Ectodermal cell (in vitro differentiated cells): ENCODE measurements around the gene JMJD1C.

Experiments used
- H3K27ac ChIP-seq: 2 replicates; pipeline ENCODE4 v1.7.0; 2013; ENCODE audit warnings: mild to moderate bottlenecking, low read depth, low read length; ENCODE audit not compliant: insufficient read depth, poor library complexity, severe bottlenecking
- H3K27me3 ChIP-seq: 2 replicates; pipeline ENCODE4 v1.7.0; 2013; ENCODE audit warnings: mild to moderate bottlenecking, low read length; ENCODE audit not compliant: insufficient read depth, control insufficient read depth, poor library complexity, severe bottlenecking
- H3K36me3 ChIP-seq: one replicate; pipeline ENCODE4 v1.7.0; 2013; ENCODE audit warnings: low read length; ENCODE audit not compliant: control insufficient read depth, insufficient read depth
- H3K4me1 ChIP-seq: one replicate; pipeline ENCODE4 v1.7.0; 2013; ENCODE audit warnings: low read length; ENCODE audit not compliant: control insufficient read depth, insufficient read depth
- H3K4me3 ChIP-seq: 2 replicates; pipeline ENCODE4 v1.7.0; 2013; ENCODE audit warnings: low read depth, low read length, control low read depth; ENCODE audit not compliant: insufficient read depth
- H3K9me3 ChIP-seq: 2 replicates; pipeline ENCODE4 v1.7.0; 2013; ENCODE audit warnings: mild to moderate bottlenecking, low read length, moderate library complexity; ENCODE audit not compliant: control insufficient read depth
- WGBS, 2 experiments: methylation state at CpG; one replicate each; pipeline ENCODE4 v1.1.7; 2013; ENCODE audit warnings: missing lambda C conversion rate in 2 of 2; 5-methylcytosine and 5-hydroxymethylcytosine counted together

Gene JMJD1C

DNA sequence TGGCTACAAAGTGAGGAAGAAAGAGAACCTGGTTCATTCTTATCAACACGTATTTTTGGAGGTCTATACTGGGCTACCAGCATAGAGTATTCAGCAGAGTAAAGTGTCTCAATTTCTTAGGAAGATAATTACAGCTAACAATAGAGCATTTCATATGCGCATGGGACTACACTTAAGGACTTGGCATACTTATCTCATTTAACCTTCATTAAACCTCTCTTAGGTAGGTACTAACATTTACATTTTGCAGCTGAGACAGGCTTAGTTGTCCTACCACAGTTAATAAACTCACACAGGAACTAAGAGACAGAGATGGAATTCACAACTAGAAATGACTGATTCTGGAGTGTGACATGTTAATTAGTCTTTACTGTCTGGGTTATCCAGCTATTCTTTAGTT lies 266.1 kb downstream of the JMJD1C start:
- WGBS, 2 experiments = 73 to 94% methylated on average over 2 of the region's 2 CpGs
- H3K9me3 ChIP-seq = no peaks in the 10 kb centered on the region
- no peak overlapping the region for H3K4me3 ChIP-seq
- no peak overlapping the region for H3K27ac ChIP-seq
- peaks cover 6% of the 10 kb centered on the region for H3K36me3 ChIP-seq
- H3K27me3 ChIP-seq = no peaks in the 10 kb centered on the region
- peaks cover 4% of the 10 kb centered on the region for H3K4me1 ChIP-seq

DNA sequence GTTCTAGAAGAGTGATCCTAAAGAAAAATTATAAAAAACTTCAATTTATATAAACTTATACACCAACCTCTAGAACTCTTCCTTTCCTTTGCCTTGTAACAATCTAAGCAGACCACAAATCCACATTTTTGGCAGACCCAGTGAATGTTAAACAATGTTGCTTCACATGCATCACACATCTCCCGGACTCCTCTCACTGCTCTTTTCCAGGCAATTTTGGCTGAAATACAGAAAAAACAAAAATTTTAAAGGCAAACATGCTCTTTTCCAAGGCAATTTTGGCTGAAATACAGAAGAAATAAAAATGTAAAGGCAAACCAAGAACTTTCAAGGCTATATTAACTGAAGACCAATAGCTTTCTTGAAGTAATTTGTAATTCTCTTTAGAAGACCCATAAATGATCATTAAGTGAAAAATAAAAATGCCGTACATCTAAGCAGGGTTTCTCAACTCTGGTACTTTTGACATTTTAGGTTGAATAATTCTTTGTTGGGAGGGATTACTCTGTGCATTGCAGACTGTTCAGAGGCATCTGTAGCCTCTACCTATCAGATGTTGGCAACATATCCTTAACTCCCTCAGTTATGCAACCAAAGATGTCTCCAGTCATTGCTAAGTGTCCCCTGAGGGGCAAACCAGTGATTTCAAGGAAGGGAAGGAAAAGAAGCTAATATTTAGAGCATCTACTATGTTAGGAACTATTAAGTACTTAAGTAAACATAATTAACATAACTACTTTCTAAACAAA lies 268.3 kb downstream of the JMJD1C start:
- Histone ChIP-seq H3K27me3 (no peaks in the 10 kb centered on the region), H3K36me3 (peaks cover 14% of the 10 kb centered on the region), H3K4me1 (peaks cover 4% of the 10 kb centered on the region), H3K9me3 (no peaks in the 10 kb centered on the region), H3K27ac (no peak overlapping the region), H3K4me3 (no peak overlapping the region)
- WGBS, 2 experiments = 97 to 99% methylated on average over 2 of the region's 2 CpGs

DNA sequence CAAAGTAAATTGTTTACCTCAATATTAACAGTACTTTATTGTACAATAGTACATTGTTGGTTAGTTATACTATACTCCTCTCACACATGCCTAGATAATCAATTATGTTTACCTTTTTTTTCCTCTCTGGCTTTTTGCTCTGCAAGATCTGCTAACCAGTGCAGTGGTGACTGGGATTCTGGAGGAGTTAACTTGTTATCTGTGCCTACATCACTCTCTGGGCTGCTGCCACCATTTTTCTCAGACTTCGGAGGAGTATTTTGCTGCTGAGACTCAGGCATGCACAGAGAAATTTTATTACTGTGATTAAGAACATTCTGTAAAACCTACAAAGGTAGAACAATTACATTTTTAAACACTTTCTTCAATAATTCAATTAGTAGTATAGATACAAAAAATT lies 273.0 kb downstream of the JMJD1C start:
- Histone ChIP-seq H3K4me3 (no peak overlapping the region), H3K4me1 (no peaks in the 10 kb centered on the region), H3K36me3 (peaks cover 30% of the 10 kb centered on the region), H3K9me3 (no peaks in the 10 kb centered on the region), H3K27ac (no peak overlapping the region), H3K27me3 (no peaks in the 10 kb centered on the region)
- WGBS, 2 experiments = 87 to 100% methylated on average over 1 of the region's 1 CpG

DNA sequence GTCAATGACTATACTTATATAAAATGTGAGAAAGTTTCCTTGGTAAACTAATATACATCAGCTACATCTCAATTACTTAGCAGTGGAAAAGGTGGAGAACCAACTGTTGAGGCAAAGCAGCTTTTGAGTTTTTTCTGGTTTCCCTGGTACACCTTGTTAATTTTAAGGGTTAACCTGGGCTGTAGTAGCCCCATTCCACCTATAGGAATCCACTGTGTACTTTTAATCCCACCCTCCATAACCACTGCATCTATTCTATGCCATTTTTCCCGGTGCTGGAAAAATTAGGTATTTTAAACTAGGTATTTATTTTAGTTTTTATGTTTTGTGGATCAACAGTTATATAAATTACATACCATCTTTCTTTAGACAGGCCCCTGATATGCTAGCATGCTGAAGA lies 290.2 kb downstream of the JMJD1C start:
- no peaks in the 10 kb centered on the region for H3K9me3 ChIP-seq
- no peak overlapping the region for H3K27ac ChIP-seq
- no CpG with 5 or more reads among the region's 1 CpG for WGBS, 2 experiments
- no peak overlapping the region for H3K4me3 ChIP-seq
- H3K4me1 ChIP-seq = no peaks in the 10 kb centered on the region
- H3K36me3 ChIP-seq = peaks cover 26% of the 10 kb centered on the region
- H3K27me3 ChIP-seq = no peaks in the 10 kb centered on the region

DNA sequence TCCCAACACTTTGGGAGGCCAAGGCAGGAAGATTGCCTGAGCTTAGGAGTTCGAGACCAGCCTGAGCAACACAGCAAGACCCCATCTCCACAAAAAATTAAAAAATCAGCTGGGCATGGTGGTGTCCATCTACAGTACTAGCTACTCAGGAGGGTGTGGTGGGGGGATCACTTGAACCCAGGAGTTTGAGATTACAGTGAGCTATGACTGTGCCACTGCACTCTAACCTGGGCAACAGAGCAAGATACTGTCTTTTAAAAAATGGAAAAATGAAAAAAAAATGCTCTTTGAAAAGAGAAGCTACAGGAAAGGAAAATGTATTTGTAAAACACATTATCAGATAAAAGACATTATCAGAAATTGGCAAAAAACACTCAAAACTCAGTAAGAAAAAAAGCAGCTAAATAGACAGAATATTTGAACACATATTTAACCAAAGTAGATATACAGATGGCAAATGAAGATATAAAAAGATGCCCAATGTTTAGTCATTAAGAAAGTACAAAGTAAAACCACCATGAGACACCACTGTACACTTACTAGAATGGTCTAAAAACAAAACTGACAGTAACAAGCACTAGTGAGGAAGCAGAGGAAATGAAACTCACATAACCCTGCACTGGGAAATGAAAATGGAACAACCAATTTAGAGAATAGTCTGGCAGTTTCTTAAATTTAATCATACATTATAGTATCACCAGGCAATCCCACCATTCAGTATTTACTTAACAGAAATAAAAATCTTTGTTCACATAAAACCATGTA lies 292.1 kb downstream of the JMJD1C start:
- Histone ChIP-seq H3K9me3 (no peaks in the 10 kb centered on the region), H3K27me3 (no peaks in the 10 kb centered on the region), H3K36me3 (peaks cover 23% of the 10 kb centered on the region), H3K4me1 (no peaks in the 10 kb centered on the region), H3K27ac (no peak overlapping the region), H3K4me3 (no peak overlapping the region)
- 85 to 100% methylated on average over 1 of the region's 1 CpG for WGBS, 2 experiments

DNA sequence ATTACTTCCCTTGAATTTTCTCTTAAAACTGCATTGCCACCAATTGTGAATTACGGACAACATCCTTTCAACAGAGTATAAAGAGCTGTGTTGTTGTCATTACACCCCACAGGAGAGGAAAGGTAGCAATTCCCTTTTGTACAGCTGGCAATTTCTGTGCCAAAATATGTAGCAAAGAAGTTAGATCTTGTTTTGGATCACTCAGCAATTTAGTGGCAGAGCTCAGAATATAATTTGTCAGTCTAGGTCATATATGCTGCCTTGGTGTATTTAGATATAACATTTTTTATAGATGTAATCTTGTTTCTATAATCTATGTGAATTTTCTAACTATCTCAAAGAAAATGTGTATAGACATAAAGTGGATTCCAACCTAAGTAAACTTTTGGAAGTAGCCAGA lies 293.9 kb downstream of the JMJD1C start:
- H3K27ac ChIP-seq = no peak overlapping the region
- H3K4me1 ChIP-seq = no peaks in the 10 kb centered on the region
- no peak overlapping the region for H3K4me3 ChIP-seq
- H3K36me3 ChIP-seq = peaks cover 13% of the 10 kb centered on the region
- no peaks in the 10 kb centered on the region for H3K9me3 ChIP-seq
- 93 to 100% methylated on average over 1 of the region's 1 CpG for WGBS, 2 experiments
- no peaks in the 10 kb centered on the region for H3K27me3 ChIP-seq

DNA sequence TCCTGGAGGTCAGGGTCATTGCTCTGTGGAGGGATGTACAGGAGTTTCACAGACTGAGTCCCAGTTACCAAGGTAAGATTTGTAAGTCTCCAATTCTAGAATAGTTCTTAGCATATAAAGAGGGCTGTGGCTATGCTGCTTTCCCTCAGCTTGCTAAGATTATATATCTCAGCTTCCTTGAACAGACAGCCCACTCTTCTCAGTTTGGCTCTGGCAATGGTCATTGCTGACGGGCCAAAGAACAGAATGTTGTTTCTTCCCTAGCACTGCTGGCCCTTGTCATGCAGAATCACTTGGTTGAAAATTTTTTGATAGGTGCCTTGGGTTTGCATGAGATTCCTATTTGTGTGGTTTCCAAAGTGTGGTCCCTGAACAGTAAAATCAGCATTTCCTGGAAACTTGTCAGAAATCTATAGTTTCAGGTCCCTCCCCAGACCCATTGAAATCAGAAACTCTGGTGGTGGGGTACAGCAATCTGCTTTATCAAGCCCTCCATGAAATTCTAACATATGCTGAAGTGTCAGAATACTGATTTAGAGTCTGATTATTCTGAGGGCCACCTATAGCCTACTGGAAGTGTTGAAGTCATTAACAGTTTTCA lies 294.4 kb downstream of the JMJD1C start:
- no peaks in the 10 kb centered on the region for H3K27me3 ChIP-seq
- H3K4me1 ChIP-seq = no peaks in the 10 kb centered on the region
- H3K36me3 ChIP-seq = peaks cover 12% of the 10 kb centered on the region
- H3K9me3 ChIP-seq = no peaks in the 10 kb centered on the region
- 94 to 96% methylated on average over 1 of the region's 1 CpG for WGBS, 2 experiments
- H3K27ac ChIP-seq = no peak overlapping the region
- H3K4me3 ChIP-seq = no peak overlapping the region

DNA sequence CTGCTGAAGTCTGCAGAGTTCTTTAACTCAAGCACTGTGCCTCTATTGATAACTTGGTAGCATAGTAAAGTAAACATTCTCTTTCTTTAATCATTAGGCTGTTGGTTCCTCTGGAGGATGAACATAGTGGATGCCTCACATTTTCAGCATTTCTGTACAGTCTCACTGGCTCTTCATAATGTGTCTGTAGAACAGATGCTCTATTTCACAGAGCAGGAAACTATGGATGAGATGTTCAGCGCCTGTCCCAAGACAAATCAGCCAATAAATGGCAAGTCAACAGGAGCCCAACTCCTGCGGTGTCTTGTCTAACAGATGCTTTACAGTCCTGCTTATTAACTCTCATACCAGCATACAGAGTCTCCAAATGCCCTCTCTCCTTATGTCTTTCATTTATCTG lies 296.2 kb downstream of the JMJD1C start:
- Histone ChIP-seq H3K27ac (no peak overlapping the region), H3K36me3 (peaks cover 2% of the 10 kb centered on the region)
- WGBS, 2 experiments = 89 to 94% methylated on average over 2 of the region's 2 CpGs

DNA sequence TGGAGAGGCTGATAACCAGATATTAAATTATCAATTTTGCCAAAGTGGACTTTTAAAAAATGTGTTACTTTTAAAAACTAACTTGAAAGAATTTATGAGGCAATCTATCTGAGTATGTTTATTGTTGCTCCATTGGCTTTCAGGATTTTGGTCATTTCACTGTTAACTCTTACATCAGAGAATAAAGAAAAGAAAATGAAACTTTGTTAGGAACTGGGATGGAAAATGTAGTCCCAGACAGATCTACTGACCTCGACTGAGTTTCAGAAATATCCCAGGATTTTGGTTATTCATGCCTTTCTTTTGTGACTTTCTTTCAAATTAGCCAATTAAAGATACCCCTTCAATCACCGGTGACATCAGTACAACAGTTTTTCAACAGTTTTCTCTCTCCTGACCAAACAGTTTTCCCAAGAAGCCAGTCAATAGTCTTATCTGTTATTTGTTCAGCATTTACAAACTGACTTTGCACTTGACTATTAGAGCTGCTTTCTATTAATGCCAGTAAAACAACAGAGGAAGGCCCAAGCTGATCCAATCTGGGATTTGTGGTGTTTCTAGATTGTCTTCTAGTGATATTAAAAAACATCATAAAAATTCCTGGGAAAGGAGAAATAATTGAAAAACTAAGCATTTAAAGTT lies 296.8 kb downstream of the JMJD1C start:
- Histone ChIP-seq H3K27ac (no peak overlapping the region), H3K9me3 (no peaks in the 10 kb centered on the region), H3K36me3 (peaks cover 2% of the 10 kb centered on the region), H3K4me1 (no peaks in the 10 kb centered on the region), H3K4me3 (no peak overlapping the region), H3K27me3 (no peaks in the 10 kb centered on the region)
- WGBS, 2 experiments = 91 to 96% methylated on average over 2 of the region's 2 CpGs

More for the DNA sequence above, 296.2 kb downstream of the JMJD1C start:
- H3K9me3 ChIP-seq = no peaks in the 10 kb centered on the region
- no peaks in the 10 kb centered on the region for H3K27me3 ChIP-seq
- H3K4me1 ChIP-seq = no peaks in the 10 kb centered on the region
- no peak overlapping the region for H3K4me3 ChIP-seq

DNA sequence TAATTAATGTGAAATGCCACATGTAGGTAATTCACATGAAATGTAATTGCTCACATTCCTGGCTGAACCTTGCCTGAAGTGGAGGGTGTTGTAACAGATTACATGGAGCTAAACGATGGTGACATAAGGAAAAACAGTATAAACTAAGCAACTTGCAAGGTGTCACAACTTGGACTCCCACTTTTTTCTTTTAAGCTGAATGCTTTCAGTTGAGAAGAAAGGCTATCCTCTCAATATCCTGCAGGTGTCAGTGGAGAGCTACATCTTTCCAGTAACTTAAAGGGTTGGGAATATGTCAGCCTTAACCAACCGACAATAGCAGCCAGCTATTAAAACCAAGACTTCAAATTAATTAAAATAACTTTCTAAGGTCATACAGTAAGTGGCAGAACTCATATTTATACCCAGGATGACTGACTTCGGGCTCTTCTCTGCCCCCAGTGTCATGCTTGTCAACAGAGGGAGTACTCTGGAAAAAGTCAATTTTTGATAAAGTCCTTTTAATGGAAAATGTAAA lies 299.0 kb downstream of the JMJD1C start:
- Histone ChIP-seq H3K36me3 (peaks cover 2% of the 10 kb centered on the region), H3K4me3 (no peak overlapping the region), H3K9me3 (no peaks in the 10 kb centered on the region), H3K27ac (no peak overlapping the region), H3K27me3 (no peaks in the 10 kb centered on the region), H3K4me1 (no peaks in the 10 kb centered on the region)
- 41 to 71% methylated on average over 3 of the region's 3 CpGs for WGBS, 2 experiments
